ENCODE measurements around the gene CBARP.

CBARP gene

DNA sequence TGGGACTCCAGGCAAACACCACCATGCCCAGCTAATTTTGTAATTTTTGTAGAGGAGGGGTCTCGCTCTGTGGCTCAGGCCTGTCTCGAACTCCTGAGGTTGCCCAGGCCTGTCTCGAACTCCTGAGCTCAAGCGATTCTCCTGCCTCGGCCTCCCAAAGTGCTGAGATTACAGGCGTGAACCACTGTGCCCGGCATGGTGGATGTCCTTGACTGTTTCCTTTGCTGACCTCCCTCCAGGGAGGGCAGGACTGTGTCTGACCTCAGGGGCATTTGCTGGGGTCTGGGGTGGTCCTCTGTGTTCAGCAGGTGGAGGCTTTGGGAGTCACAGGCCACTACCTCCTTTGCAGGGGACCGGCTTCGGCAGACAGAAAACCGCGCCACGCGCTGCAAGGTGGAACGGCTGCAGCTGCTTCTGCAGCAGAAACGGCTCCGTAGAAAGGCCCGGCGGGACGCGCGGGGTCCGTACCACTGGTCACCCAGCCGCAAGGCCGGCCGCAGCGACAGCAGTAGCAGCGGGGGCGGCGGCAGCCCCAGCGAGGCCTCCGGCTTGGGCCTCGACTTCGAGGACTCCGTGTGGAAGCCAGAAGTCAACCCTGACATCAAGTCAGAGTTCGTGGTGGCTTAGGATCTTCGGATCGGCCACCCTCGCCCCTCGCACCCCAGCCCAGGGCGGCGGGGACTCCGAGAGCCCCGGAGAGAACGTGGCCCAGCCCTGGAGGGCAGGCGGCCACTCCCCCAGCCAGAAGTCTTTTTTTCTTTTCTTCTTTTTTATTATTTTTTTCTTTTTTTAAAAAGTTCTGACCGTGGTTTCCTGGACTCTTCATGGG lies 19.1 kb upstream of the CBARP start:
- Histone ChIP-seq H3K4me1 (ENCODE audit: insufficient read depth, low read length) (peaks cover 69% of the 10 kb centered on the region), H3K36me3 (ENCODE audit: insufficient read depth, low read length) (peaks cover 56% of the 10 kb centered on the region), H3K9me3 (ENCODE audit: low read length) (no peaks in the 10 kb centered on the region)

GRCh38 chr19:1255186-1256161 lies 17.7 kb upstream of the CBARP start:
- peaks cover 65% of the 10 kb centered on the region for H3K36me3 ChIP-seq (ENCODE audit: insufficient read depth, low read length)
- H3K4me1 ChIP-seq (ENCODE audit: insufficient read depth, low read length): peaks cover 61% of the 10 kb centered on the region
- no peak overlapping the region for H3K4me3 ChIP-seq (ENCODE audit: low read length)
- no peaks in the 10 kb centered on the region for H3K27me3 ChIP-seq (ENCODE audit: insufficient read depth, low read length)
- no peaks in the 10 kb centered on the region for H3K9me3 ChIP-seq (ENCODE audit: low read length)
- no peak overlapping the region for H2AFZ ChIP-seq (ENCODE audit: low read depth, low read length)

More for the DNA sequence above, 19.1 kb upstream of the CBARP start:
- Histone ChIP-seq H3K27me3 (ENCODE audit: insufficient read depth, low read length) (no peaks in the 10 kb centered on the region), H2AFZ (ENCODE audit: low read depth, low read length) (no peak overlapping the region), H3K4me3 (ENCODE audit: low read length) (no peak overlapping the region)

DNA sequence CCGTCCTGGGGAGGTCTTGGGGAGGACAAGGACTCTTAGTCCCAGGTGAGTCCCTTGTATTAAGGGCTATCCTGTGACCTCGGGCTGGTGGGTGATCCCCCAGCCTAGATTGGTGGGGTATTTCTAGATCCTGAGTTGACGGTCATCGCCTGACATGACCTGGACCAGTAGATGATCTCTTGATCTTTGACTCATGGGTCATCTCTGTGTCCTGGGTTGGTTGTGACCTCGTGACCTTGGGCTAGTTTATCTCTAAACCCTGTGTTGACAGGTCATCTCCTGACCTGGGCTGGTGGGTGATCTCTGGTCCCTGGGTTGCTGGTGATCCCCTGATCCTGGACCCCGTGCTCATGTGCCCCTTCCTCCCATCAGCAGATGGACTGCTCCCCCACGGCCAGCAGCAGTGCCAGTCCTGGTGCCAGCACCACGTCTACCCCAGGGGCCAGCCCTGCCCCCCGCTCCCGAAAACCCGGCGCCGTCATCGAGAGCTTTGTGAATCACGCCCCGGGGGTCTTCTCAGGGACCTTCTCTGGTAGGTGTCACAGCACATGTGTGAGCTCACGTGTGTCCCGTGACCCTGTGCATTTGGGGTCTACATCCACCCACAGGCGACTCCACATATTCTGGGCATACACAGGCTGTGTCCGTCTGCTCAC lies 16.9 kb upstream of the CBARP start:
- H3K9me3 ChIP-seq (ENCODE audit: low read length): no peaks in the 10 kb centered on the region
- peaks cover 57% of the 10 kb centered on the region for H3K4me1 ChIP-seq (ENCODE audit: insufficient read depth, low read length)
- H3K27me3 ChIP-seq (ENCODE audit: insufficient read depth, low read length): no peaks in the 10 kb centered on the region
- H3K4me3 ChIP-seq (ENCODE audit: low read length): no peak overlapping the region
- no peak overlapping the region for H2AFZ ChIP-seq (ENCODE audit: low read depth, low read length)
- peaks cover 65% of the 10 kb centered on the region for H3K36me3 ChIP-seq (ENCODE audit: insufficient read depth, low read length)

GRCh38 chr19:1254081-1254527 lies 16.3 kb upstream of the CBARP start:
- Histone ChIP-seq H3K36me3 (ENCODE audit: insufficient read depth, low read length) (peaks cover 65% of the 10 kb centered on the region), H3K9me3 (ENCODE audit: low read length) (no peaks in the 10 kb centered on the region), H3K4me3 (ENCODE audit: low read length) (no peak overlapping the region), H2AFZ (ENCODE audit: low read depth, low read length) (no peak overlapping the region), H3K27me3 (ENCODE audit: insufficient read depth, low read length) (no peaks in the 10 kb centered on the region), H3K4me1 (ENCODE audit: insufficient read depth, low read length) (peaks cover 52% of the 10 kb centered on the region)

GRCh38 chr19:1253514-1254080 lies 15.8 kb upstream of the CBARP start:
- H3K4me3 ChIP-seq (ENCODE audit: low read length): no peak overlapping the region
- no peaks in the 10 kb centered on the region for H3K9me3 ChIP-seq (ENCODE audit: low read length)
- H3K36me3 ChIP-seq (ENCODE audit: insufficient read depth, low read length): peaks cover 65% of the 10 kb centered on the region
- peaks cover 47% of the 10 kb centered on the region for H3K4me1 ChIP-seq (ENCODE audit: insufficient read depth, low read length)
- H2AFZ ChIP-seq (ENCODE audit: low read depth, low read length): no peak overlapping the region
- H3K27me3 ChIP-seq (ENCODE audit: insufficient read depth, low read length): no peaks in the 10 kb centered on the region

DNA sequence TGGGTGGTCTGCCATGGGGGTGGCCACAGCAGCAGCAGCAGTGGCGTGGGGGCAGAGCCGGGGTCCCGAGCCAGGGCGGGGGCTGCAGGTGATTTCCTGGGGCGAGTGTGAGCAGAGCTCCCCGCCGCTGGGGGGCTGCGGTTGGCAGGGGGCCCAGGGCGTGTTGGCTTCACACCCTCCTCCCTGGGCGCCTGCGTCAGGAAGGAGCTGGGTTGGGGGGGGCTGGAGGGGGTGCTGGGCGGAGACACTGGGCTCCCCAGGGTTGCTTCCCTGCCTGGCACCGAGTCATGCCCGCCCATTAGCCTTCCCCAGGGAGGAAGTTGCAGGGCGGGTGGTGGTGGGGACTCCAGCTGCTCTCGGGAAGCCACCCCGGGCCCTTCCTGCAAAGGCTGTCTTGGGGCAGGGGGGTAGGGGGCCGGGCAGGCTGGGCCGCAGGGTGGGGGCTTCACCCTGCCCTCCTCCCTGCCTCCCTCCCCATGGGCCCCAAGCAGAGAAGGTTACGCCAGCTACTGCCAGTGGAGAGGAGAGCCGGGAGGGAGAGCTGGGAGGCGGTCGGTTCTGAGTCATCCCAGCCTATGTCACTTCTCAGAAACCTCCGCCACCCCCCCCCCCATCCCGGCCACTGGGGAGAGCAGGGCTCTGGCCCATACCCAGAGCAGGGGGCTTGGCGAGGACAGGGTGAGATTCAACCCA lies 15.2 kb upstream of the CBARP start:
- H3K4me1 ChIP-seq (ENCODE audit: insufficient read depth, low read length): peaks cover 43% of the 10 kb centered on the region
- no peaks in the 10 kb centered on the region for H3K27me3 ChIP-seq (ENCODE audit: insufficient read depth, low read length)
- H3K4me3 ChIP-seq (ENCODE audit: low read length): peak overlapping the region; percentile 90
- no peaks in the 10 kb centered on the region for H3K9me3 ChIP-seq (ENCODE audit: low read length)
- no peak overlapping the region for H2AFZ ChIP-seq (ENCODE audit: low read depth, low read length)
- peaks cover 60% of the 10 kb centered on the region for H3K36me3 ChIP-seq (ENCODE audit: insufficient read depth, low read length)

- peaks cover 36% of the 10 kb centered on the region for H3K4me1 ChIP-seq (ENCODE audit: insufficient read depth, low read length)
- H3K9me3 ChIP-seq (ENCODE audit: low read length): no peaks in the 10 kb centered on the region
- H3K36me3 ChIP-seq (ENCODE audit: insufficient read depth, low read length): peaks cover 54% of the 10 kb centered on the region
- H2AFZ ChIP-seq (ENCODE audit: low read depth, low read length): no peak overlapping the region
- peak overlapping the region; percentile 90 for H3K4me3 ChIP-seq (ENCODE audit: low read length)
- H3K27me3 ChIP-seq (ENCODE audit: insufficient read depth, low read length): no peaks in the 10 kb centered on the region
Observed at GRCh38 chr19:1252221-1252820, 14.5 kb upstream of the CBARP start.

- no peak overlapping the region for H2AFZ ChIP-seq (ENCODE audit: low read depth, low read length)
- H3K4me1 ChIP-seq (ENCODE audit: insufficient read depth, low read length): peaks cover 32% of the 10 kb centered on the region
- H3K4me3 ChIP-seq (ENCODE audit: low read length): peak overlapping the region; percentile 90
- H3K36me3 ChIP-seq (ENCODE audit: insufficient read depth, low read length): peaks cover 47% of the 10 kb centered on the region
- H3K27me3 ChIP-seq (ENCODE audit: insufficient read depth, low read length): no peaks in the 10 kb centered on the region
- H3K9me3 ChIP-seq (ENCODE audit: low read length): no peaks in the 10 kb centered on the region
Observed at GRCh38 chr19:1251330-1252220, 13.8 kb upstream of the CBARP start.

DNA sequence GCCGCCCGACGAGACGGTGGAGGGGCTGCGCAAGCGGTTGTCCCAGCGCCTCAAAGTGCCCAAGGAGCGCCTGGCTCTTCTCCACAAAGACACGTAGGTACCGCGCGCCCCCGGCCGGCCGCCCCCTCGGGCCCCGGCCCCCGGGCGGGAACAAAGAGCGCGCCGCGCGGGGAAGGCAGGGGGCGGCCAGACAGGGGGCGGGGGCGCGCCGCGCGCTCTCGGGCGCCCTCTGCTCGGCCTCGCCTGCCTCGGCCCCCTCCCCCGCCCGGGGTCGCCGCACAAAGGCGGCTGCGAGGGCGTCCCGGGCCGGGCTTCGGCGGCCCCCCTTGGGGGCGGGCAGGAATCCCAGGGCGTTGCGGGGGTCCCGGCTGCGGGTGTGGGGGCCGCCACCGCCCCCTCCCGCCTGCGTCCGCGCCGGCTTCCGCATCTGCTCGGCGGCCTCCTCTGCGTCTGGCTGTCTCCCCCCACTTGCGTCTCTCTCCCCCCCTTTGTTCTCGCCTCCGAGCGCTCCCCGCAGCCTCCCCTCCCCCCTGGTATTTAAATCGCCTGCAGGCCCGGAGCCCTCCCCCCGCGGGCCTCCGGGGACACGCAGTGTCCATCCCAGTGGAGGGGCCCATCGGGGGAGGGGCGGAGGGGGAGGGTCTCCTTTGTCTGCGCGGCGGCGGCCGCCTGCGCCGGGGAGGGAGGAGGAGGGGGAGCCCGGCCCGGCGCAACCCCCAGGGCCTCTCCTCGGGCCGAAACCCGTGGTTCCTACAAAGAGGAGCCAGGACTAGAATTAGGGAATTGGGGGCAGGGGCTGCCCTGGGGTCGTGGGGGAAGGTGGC lies 12.8 kb upstream of the CBARP start:
- Histone ChIP-seq H3K4me1 (ENCODE audit: insufficient read depth, low read length) (peaks cover 35% of the 10 kb centered on the region), H2AFZ (ENCODE audit: low read depth, low read length) (no peak overlapping the region), H3K9me3 (ENCODE audit: low read length) (no peaks in the 10 kb centered on the region), H3K36me3 (ENCODE audit: insufficient read depth, low read length) (peaks cover 39% of the 10 kb centered on the region), H3K27me3 (ENCODE audit: insufficient read depth, low read length) (no peaks in the 10 kb centered on the region), H3K4me3 (ENCODE audit: low read length) (peak overlapping the region; percentile 90)

DNA sequence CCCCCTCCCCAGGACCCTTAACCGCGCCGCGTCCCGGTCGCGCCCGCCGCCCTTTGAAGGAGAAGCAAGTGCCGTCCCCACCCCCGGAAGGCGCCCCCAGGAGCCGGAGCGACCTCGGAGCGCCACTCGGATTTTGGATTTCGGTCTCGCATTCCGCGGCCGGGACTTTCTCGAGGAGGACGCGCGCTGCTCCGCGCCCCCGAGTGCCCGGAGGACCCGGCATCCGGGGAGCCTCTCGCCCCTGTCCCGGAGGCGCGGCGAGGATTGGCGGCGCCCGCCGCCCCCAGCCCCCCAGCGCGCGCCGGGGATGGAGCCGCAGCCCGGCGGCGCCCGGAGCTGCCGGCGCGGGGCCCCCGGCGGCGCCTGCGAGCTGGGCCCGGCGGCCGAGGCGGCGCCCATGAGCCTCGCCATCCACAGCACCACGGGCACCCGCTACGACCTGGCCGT lies 12.2 kb upstream of the CBARP start:
- Histone ChIP-seq H3K36me3 (ENCODE audit: insufficient read depth, low read length) (peaks cover 33% of the 10 kb centered on the region), H3K4me1 (ENCODE audit: insufficient read depth, low read length) (peaks cover 29% of the 10 kb centered on the region), H3K27me3 (ENCODE audit: insufficient read depth, low read length) (no peaks in the 10 kb centered on the region), H3K4me3 (ENCODE audit: low read length) (peak overlapping the region; percentile 90), H2AFZ (ENCODE audit: low read depth, low read length) (no peak overlapping the region), H3K9me3 (ENCODE audit: low read length) (no peaks in the 10 kb centered on the region)

Data from neuron (in vitro differentiated cells).